Peyer's patch (tissue), 4 donors: Measurements from ENCODE around the gene WBP1L.

ENCODE experiments used
- CTCF ChIP-seq, 6 experiments: fragments of 450-650 bp in 4 of 6; fragments of 200-600 bp in 2 of 6; sonication (generic) in 1 of 6; IDR thresholded peaks; one replicate each; pipeline ENCODE4 v1.5.1; 2017 to 2019; ENCODE audit warnings: antibody characterized with exemption in 6 of 6, mild to moderate bottlenecking in 3 of 6, moderate library complexity in 1 of 6
- POLR2A ChIP-seq, 2 donors: fragments of 450-650 bp; IDR thresholded peaks; one replicate each; pipeline ENCODE4 v1.5.1; 2017; ENCODE audit warnings: antibody characterized with exemption in 2 of 2, mild to moderate bottlenecking in 2 of 2, moderate library complexity in 2 of 2

- no peak for TF ChIP-seq POLR2A (IDR thresholded peaks at IDR 0.05)
- TF ChIP-seq CTCF (IDR thresholded peaks at IDR 0.05): no peak
These were observed 80.9 kb downstream of the WBP1L start for GRCh38 chr10:102824664-102825063.
